Left ventricle myocardium inferior (tissue), 1 donor: ENCODE results near the gene UNC80. TPM values are rescaled to one million over a fixed set of nuclear protein-coding genes. Genes with fewer than 3 reads are reported as not detected.

Source experiments
- DNase-seq: peaks from one replicate; pipeline ENCODE4 v3.0.0-alpha.2; 2020
- H3K27ac ChIP-seq: fragments of 200-600 bp; replicated peaks from 2 replicates; pipeline ENCODE4 v1.8.0; 2021
- H3K27me3 ChIP-seq: fragments of 200-600 bp; 2 replicates; pipeline ENCODE4 v1.8.0; 2021; ENCODE audit warnings: low read depth
- H3K36me3 ChIP-seq: fragments of 200-600 bp; 2 replicates; pipeline ENCODE4 v1.8.0; 2021
- H3K4me1 ChIP-seq: fragments of 200-600 bp; 2 replicates; pipeline ENCODE4 v1.8.0; 2021
- H3K4me3 ChIP-seq: fragments of 200-600 bp; 2 replicates; pipeline ENCODE4 v1.8.0; 2021; ENCODE audit warnings: mild to moderate bottlenecking, moderate library complexity
- H3K9me3 ChIP-seq: fragments of 200-600 bp; replicated peaks from 2 replicates; pipeline ENCODE4 v1.8.0; 2021
- CTCF ChIP-seq: fragments of 200-600 bp; IDR thresholded peaks from 2 replicates; pipeline ENCODE4 v1.8.0; 2021; ENCODE audit warnings: antibody characterized with exemption, mild to moderate bottlenecking, borderline replicate concordance
- intact Hi-C: fragments of 100-400 bp; cut with micrococcal nuclease; formaldehyde crosslinking; loops from one replicate; pipeline ENCODE4 v1.11.0; 2022
- total RNA-seq: library from RNA; stranded (reverse); fragmentation: NEBNext Ultra II Directional; extraction: Animal tissue kit (Norgen Biotek cat#: 25700); gene quantifications from one replicate; pipeline ENCODE4 v1.2.1, GENCODE V29; 2021
- donor health status: DM: no; HTN: yes; CAD: no; lungs with severe emphysema.

UNC80 gene
- total RNA-seq, 1 donor from 2014 or later, result 0.03 TPM

GRCh38 chr2:210000464-210001324, 229.1 kb downstream of the UNC80 start:
- no peak overlapping the region for H3K27ac ChIP-seq
- intact Hi-C loops, result no loop called here
- peaks cover 39% of the 10 kb centered on the region for H3K4me1 ChIP-seq
- no peaks in the 10 kb centered on the region for H3K9me3 ChIP-seq
- TF ChIP-seq CTCF, result no peak
- no peak overlapping the region for H3K4me3 ChIP-seq
- no peak for DNase-seq
- no peaks in the 10 kb centered on the region for H3K27me3 ChIP-seq
- H3K36me3 ChIP-seq, result no peaks in the 10 kb centered on the region

DNA sequence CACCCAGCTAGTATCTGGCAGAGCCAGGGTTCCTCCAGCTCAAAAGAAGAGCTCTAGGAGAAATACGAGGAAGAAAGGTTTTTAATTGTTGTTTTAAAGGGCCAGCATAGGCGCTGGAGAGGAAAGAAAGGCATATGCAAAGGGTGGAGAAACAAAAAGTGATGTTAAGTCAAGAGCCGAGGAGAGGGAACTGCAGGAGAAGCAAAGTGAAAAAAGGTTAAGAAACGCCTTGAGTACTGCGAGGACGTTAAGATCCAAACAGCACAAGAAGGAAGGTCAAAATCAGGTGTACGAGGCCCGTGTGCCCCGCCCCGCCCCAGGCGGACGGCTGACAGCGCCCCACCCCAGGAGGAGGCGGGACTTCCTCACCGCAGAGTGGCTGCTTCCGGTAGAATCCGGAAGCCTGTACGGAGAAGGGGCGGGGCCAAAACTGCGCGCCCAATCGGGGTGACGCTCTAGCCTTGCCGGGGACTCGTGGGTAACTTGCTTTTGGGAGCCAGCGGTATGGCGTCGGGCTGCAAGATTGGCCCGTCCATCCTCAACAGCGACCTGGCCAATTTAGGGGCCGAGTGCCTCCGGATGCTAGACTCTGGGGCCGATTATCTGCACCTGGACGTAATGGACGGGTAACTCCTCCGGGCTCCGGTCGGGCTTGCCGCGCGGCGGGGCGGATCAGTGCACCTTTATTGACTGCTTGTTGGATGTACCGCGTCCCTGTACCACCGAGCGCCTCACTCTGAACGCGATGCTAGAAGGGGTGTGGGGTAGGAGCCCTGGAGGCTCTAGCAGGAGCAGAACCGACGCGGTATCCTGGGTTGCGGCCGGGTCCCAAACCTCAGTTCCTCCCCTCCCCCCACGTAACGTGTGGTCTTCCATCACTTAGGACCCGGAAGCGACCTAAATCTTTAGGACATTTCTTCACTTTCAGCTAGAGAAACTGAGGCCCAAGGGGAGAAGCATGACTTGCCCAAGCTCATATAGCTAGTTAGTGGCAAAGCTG, 230.8 kb downstream of the UNC80 start, which contains the start of gene RPE:
TSS of gene RPE (plus strand) at position 481 of the 1,000 bp plus-strand sequence. CDS start at position 505, 24 bp downstream.
- peaks cover 55% of the 10 kb centered on the region for H3K4me1 ChIP-seq
- H3K27ac ChIP-seq, result peak within 1 kb of the TSS; percentile 93
- H3K9me3 ChIP-seq, result no peaks in the 10 kb centered on the region
- no peaks in the 10 kb centered on the region for H3K36me3 ChIP-seq
- peak within 1 kb of the TSS; percentile 94 for H3K4me3 ChIP-seq
- no peaks in the 10 kb centered on the region for H3K27me3 ChIP-seq
- no peak for TF ChIP-seq CTCF
- DNase-seq, result peak; percentile 97
- intact Hi-C loops, result no loop called here

DNA sequence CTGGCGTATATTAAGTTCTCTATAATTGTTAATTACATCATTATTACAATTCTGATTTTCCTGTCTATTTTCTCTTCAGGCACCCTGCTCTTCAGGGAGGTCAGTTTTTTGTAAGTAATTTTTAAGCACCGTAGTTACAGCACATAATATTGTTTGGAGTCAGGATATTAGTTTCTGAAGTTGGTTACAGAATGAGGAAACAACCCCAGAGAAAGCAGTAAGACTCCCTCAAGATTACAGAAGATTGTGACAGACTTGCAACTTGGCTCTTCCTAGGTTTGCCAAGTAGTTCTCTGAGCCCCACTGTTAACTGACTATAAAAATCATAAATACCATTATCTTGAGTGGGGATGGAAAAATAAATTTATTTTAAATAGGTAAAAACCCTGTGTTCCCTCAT, 231.7 kb downstream of the UNC80 start:
- Histone ChIP-seq H3K4me1 (peaks cover 64% of the 10 kb centered on the region), H3K4me3 (peak overlapping the region; percentile 94), H3K27me3 (no peaks in the 10 kb centered on the region), H3K27ac (no peak overlapping the region), H3K9me3 (no peaks in the 10 kb centered on the region), H3K36me3 (peaks cover 3% of the 10 kb centered on the region)
- TF ChIP-seq CTCF, result no peak
- no peak for DNase-seq
- intact Hi-C loops, result no loop called here

DNA sequence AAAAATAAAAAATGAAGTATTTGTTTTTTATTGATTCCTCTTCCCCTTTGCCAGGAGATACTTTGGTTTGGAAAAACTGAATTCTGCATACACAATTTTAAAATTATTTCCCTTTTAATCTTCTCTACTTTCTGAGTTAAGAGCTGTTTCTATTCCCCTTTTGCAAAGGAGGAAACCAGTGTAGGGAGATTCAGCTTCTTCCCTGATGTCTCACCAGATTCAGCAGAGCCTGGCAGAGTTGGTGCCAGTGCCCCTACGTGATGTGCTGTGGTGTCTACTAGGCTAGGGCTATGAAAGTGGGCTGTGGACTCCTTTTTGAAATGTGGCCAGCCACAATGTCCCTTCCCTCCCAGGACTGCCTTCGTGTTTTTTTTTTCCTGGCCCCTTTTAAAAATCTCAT, 233.2 kb downstream of the UNC80 start:
- H3K27ac ChIP-seq, result no peak overlapping the region
- no peaks in the 10 kb centered on the region for H3K9me3 ChIP-seq
- peaks cover 74% of the 10 kb centered on the region for H3K4me1 ChIP-seq
- H3K36me3 ChIP-seq, result peaks cover 8% of the 10 kb centered on the region
- no peaks in the 10 kb centered on the region for H3K27me3 ChIP-seq
- intact Hi-C loops, result no loop called here
- no peak for DNase-seq
- no peak for TF ChIP-seq CTCF
- H3K4me3 ChIP-seq, result no peak overlapping the region

DNA sequence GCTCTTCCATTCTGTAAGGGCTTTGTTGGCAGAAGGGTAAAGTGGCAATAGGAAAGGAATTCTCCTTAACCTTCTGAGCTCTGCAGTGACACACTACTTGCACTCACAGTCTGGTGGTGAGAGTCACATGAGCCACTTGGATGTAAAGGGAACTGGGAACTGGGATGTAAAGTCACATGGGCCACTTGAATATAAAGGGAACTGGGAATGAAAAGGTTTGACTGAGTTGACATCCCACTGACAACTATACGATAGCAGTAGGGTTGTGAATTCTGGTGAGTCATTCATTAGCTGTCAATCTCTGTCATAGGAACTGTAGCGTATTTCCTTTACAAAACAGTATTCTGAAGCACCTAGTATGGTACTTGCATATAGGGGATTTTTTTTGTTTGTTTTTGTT, 236.3 kb downstream of the UNC80 start:
- peaks cover 27% of the 10 kb centered on the region for H3K36me3 ChIP-seq
- no peak overlapping the region for H3K27ac ChIP-seq
- H3K4me1 ChIP-seq, result peaks cover 66% of the 10 kb centered on the region

More for the DNA sequence above, 236.3 kb downstream of the UNC80 start:
- intact Hi-C loops, result no loop called here
- no peak overlapping the region for H3K4me3 ChIP-seq
- TF ChIP-seq CTCF, result no peak
- no peak for DNase-seq
- no peaks in the 10 kb centered on the region for H3K9me3 ChIP-seq
- H3K27me3 ChIP-seq, result no peaks in the 10 kb centered on the region
